Measurements from ENCODE around the gene LRRC1.

LRRC1 gene

GRCh38 chr6:53878808-53879207 lies 84.0 kb downstream of the LRRC1 start:
- in situ Hi-C loops (cut with MboI; ENCODE audit: low sequenced_read_pairs) = no loop called here

- in situ Hi-C loops (cut with MboI; ENCODE audit: low sequenced_read_pairs) = no loop called here
These were observed 84.8 kb downstream of the LRRC1 start for GRCh38 chr6:53879608-53880007.

GRCh38 chr6:53887316-53887715 lies 92.5 kb downstream of the LRRC1 start:
- in situ Hi-C loops (cut with MboI; ENCODE audit: low sequenced_read_pairs) = no loop called here

GRCh38 chr6:53888931-53889330 lies 94.1 kb downstream of the LRRC1 start:
- in situ Hi-C loops (cut with MboI; ENCODE audit: low sequenced_read_pairs) = no loop called here

GRCh38 chr6:53889365-53889764 lies 94.6 kb downstream of the LRRC1 start:
- in situ Hi-C loops (cut with MboI; ENCODE audit: low sequenced_read_pairs) = no loop called here

- in situ Hi-C loops (cut with MboI; ENCODE audit: low sequenced_read_pairs) = no loop called here
These were observed 97.9 kb downstream of the LRRC1 start for GRCh38 chr6:53892707-53893106.

GRCh38 chr6:53894091-53894490 lies 99.3 kb downstream of the LRRC1 start:
- in situ Hi-C loops (cut with MboI; ENCODE audit: low sequenced_read_pairs) = no loop called here

GRCh38 chr6:53896196-53896595 lies 101.4 kb downstream of the LRRC1 start:
- in situ Hi-C loops (cut with MboI; ENCODE audit: low sequenced_read_pairs) = no loop called here

GRCh38 chr6:53898026-53898795 lies 103.4 kb downstream of the LRRC1 start:
- in situ Hi-C loops (cut with MboI; ENCODE audit: low sequenced_read_pairs) = no loop called here

- in situ Hi-C loops (cut with MboI; ENCODE audit: low sequenced_read_pairs) = no loop called here
These were observed 104.7 kb downstream of the LRRC1 start for GRCh38 chr6:53899512-53899911.

- in situ Hi-C loops (cut with MboI; ENCODE audit: low sequenced_read_pairs) = no loop called here
These were observed 108.6 kb downstream of the LRRC1 start for GRCh38 chr6:53903357-53903756.

GRCh38 chr6:53906103-53906502 lies 111.3 kb downstream of the LRRC1 start:
- in situ Hi-C loops (cut with MboI; ENCODE audit: low sequenced_read_pairs) = no loop called here

GRCh38 chr6:53906842-53907241 lies 112.0 kb downstream of the LRRC1 start:
- in situ Hi-C loops (cut with MboI; ENCODE audit: low sequenced_read_pairs) = no loop called here

GRCh38 chr6:53910834-53911233 lies 116.0 kb downstream of the LRRC1 start:
- in situ Hi-C loops (cut with MboI; ENCODE audit: low sequenced_read_pairs) = no loop called here

GRCh38 chr6:53912661-53913060 lies 117.9 kb downstream of the LRRC1 start:
- in situ Hi-C loops (cut with MboI; ENCODE audit: low sequenced_read_pairs) = no loop called here

- in situ Hi-C loops (cut with MboI; ENCODE audit: low sequenced_read_pairs) = no loop called here
These were observed 118.5 kb downstream of the LRRC1 start for GRCh38 chr6:53913286-53913685.

- in situ Hi-C loops (cut with MboI; ENCODE audit: low sequenced_read_pairs) = no loop called here
These were observed 120.4 kb downstream of the LRRC1 start for GRCh38 chr6:53915026-53915691.

GRCh38 chr6:53916804-53917463 lies 122.1 kb downstream of the LRRC1 start:
- in situ Hi-C loops (cut with MboI; ENCODE audit: low sequenced_read_pairs) = no loop called here

GRCh38 chr6:53917464-53917842 lies 122.6 kb downstream of the LRRC1 start:
- in situ Hi-C loops (cut with MboI; ENCODE audit: low sequenced_read_pairs) = no loop called here

GRCh38 chr6:53918854-53919510 lies 124.2 kb downstream of the LRRC1 start:
- in situ Hi-C loops (cut with MboI; ENCODE audit: low sequenced_read_pairs) = no loop called here

- in situ Hi-C loops (cut with MboI; ENCODE audit: low sequenced_read_pairs) = no loop called here
These were observed 125.1 kb downstream of the LRRC1 start for GRCh38 chr6:53919881-53920360.

Measured in HL-60/S4 (cell line).